A549 (cell line): ENCODE measurements around the gene SZT2. TPM values are rescaled to one million over a fixed set of nuclear protein-coding genes. Genes with fewer than 3 reads are reported as not detected.

Experiments
- ATAC-seq, 2 experiments: fragments of 200-7000 bp in 1 of 2; fragments of >200 bp in 1 of 2; cut with Nextera tagmentation in 1 of 2; cut with Tn5 transposase in 1 of 2; 3 replicates each; pipeline versions ENCODE4 v1.8.0 to v1.9.1; 2018 to 2020; ENCODE audit warnings: mild to moderate bottlenecking in 1 of 2, moderate library complexity in 1 of 2
- CTCF ChIA-PET: fragments of 300-600 bp; sonication (Branson Sonifier 250); formaldehyde crosslinking; extraction: SDS; loops from one replicate; lab custom pipeline; 2021; ENCODE audit warnings: antibody characterized with exemption, inconsistent platforms; lab: Yijun Ruan, JAX
- POLR2A ChIA-PET: fragments of 350-600 bp; formaldehyde crosslinking; extraction: SDS; loops from one replicate; lab custom pipeline; 2021; ENCODE audit warnings: antibody characterized with exemption, inconsistent platforms; lab: Yijun Ruan, JAX
- DNase-seq, 2 experiments: peaks; one replicate each; pipeline versions ENCODE4 v3.0.0 to v3.0.0-alpha.2; 2011 to 2016; ENCODE audit warnings: low read depth in 1 of 2, low spot score in 1 of 2
- FAIRE-seq: peaks from 2 replicates; lab custom pipeline; 2011; peaks lifted over from hg19 to GRCh38; lab: Jason Lieb, UNC
- H3K27ac ChIP-seq, 2 experiments: fragments of >200 bp; sonication (Bioruptor Twin); formaldehyde crosslinking; 3 replicates each; pipeline ENCODE4 v1.5.1; 2016 to 2017
- H3K4me1 ChIP-seq: fragments of >200 bp; sonication (Bioruptor Twin); formaldehyde crosslinking; 3 replicates; pipeline ENCODE4 v1.6.1; 2016
- H3K4me2 ChIP-seq: fragments of >200 bp; sonication (Bioruptor Twin); formaldehyde crosslinking; 3 replicates; pipeline ENCODE4 v1.6.1; 2016
- H3K4me3 ChIP-seq: fragments of >200 bp; sonication (Bioruptor Twin); formaldehyde crosslinking; 3 replicates; pipeline ENCODE4 v1.5.1; 2016
- H3K9me3 ChIP-seq: fragments of >200 bp; sonication (Bioruptor Twin); formaldehyde crosslinking; 3 replicates; pipeline ENCODE4 v1.6.1; 2016
- BHLHE40 ChIP-seq: IDR thresholded peaks from 2 replicates; pipeline ENCODE4 v1.6.1; 2012; ENCODE audit warnings: low read depth, low read length, inconsistent platforms
- CHD2 ChIP-seq: fragments of 150-350 bp; IDR thresholded peaks from 2 replicates; pipeline ENCODE4 v1.6.1; 2014; ENCODE audit warnings: low read length; ENCODE audit not compliant: partially characterized antibody
- EHF ChIP-seq: fragments of 250-450 bp; sonication (Bioruptor Pico); IDR thresholded peaks from 2 replicates; pipeline ENCODE4 v1.5.0; 2020; ENCODE audit warnings: mild to moderate bottlenecking
- ESRRA ChIP-seq: fragments of 150-350 bp; IDR thresholded peaks from 2 replicates; pipeline ENCODE4 v1.6.1; 2014; ENCODE audit warnings: mild to moderate bottlenecking, low read length, borderline replicate concordance
- HDAC2 ChIP-seq: fragments of 200-600 bp; sonication (generic); IDR thresholded peaks from 2 replicates; pipeline ENCODE4 v1.6.1; 2016
- JUNB ChIP-seq: fragments of >200 bp; sonication (Bioruptor Twin); formaldehyde crosslinking; IDR thresholded peaks from 2 replicates; pipeline ENCODE4 v1.6.1; 2016
- MAZ ChIP-seq: fragments of 150-350 bp; IDR thresholded peaks from 2 replicates; pipeline ENCODE4 v1.6.1; 2014; ENCODE audit warnings: antibody characterized with exemption, low read depth, low read length, borderline replicate concordance
- MYC ChIP-seq: IDR thresholded peaks from 2 replicates; pipeline ENCODE4 v1.6.1; 2012; ENCODE audit warnings: mild to moderate bottlenecking, inconsistent platforms, low read length, improper control_type of control experiment, borderline replicate concordance
- NR3C1 ChIP-seq: fragments of >200 bp; sonication (Bioruptor Twin); formaldehyde crosslinking; IDR thresholded peaks from 3 replicates; pipeline ENCODE4 v1.6.1; 2017
- PBX3 ChIP-seq: IDR thresholded peaks from 2 replicates; pipeline ENCODE4 v1.6.1; 2012
- RCOR1 ChIP-seq: fragments of 150-350 bp; IDR thresholded peaks from 2 replicates; pipeline ENCODE4 v1.6.1; 2014; ENCODE audit warnings: antibody characterized with exemption, low read length, low read depth
- REST ChIP-seq: fragments of 200-600 bp; sonication (generic); IDR thresholded peaks from 2 replicates; pipeline ENCODE4 v1.6.1; 2016; ENCODE audit warnings: antibody characterized with exemption, mild to moderate bottlenecking, moderate library complexity
- SMC3 ChIP-seq: fragments of >200 bp; sonication (Bioruptor Twin); formaldehyde crosslinking; IDR thresholded peaks from 3 replicates; pipeline ENCODE4 v1.6.1; 2018; ENCODE audit warnings: inconsistent platforms
- TP53 ChIP-seq: fragments of 250-450 bp; sonication (Bioruptor Pico); IDR thresholded peaks from 2 replicates; pipeline ENCODE4 v1.5.0; 2021; ENCODE audit warnings: mild to moderate bottlenecking, moderate library complexity
- ZC3H11A ChIP-seq: fragments of 450-650 bp; IDR thresholded peaks from 2 replicates; pipeline ENCODE4 v1.6.1; 2014; ENCODE audit warnings: antibody characterized with exemption, mild to moderate bottlenecking
- ZFP36 ChIP-seq: fragments of 450-650 bp; IDR thresholded peaks from 2 replicates; pipeline ENCODE4 v1.6.1; 2014; ENCODE audit warnings: borderline replicate concordance; ENCODE audit not compliant: partially characterized antibody
- WGBS: methylation state at CpG from one replicate; pipeline ENCODE4 v1.1.6; 2017; ENCODE audit errors: missing lambda C conversion rate; 5-methylcytosine and 5-hydroxymethylcytosine counted together
- polyA plus RNA-seq, 4 experiments: library from polyadenylated mRNA; depleted of rRNA in 3 of 4; stranded (reverse); fragments of >200 nt; fragmentation: RNase III in 1 of 4; extraction: RNeasy Plus Mini Kit Qiagen cat#74134 plus additional on column Dnase treatment in 1 of 4; gene quantifications; 2 replicates in 3 of 4; 3 replicates in 1 of 4; pipeline ENCODE4 v1.2.3, GENCODE V29; 2011 to 2017
- TF ChIP-seq, protein P1 (sequence below): fragments of >200 bp; sonication (Bioruptor Twin); formaldehyde crosslinking; IDR thresholded peaks from 3 replicates; pipeline ENCODE4 v1.5.1; 2016
- TF ChIP-seq, protein P2 (sequence below): IDR thresholded peaks from 2 replicates; pipeline ENCODE4 v1.6.1; 2012
- TF ChIP-seq, protein P3 (sequence below): fragments of 150-350 bp; IDR thresholded peaks from 2 replicates; pipeline ENCODE4 v1.6.1; 2014; ENCODE audit warnings: low read depth, mild to moderate bottlenecking, low read length
- TF ChIP-seq, protein P4 (sequence below): fragments of 450-650 bp; IDR thresholded peaks from 2 replicates; pipeline ENCODE4 v1.6.1; 2014; ENCODE audit warnings: antibody characterized with exemption

The SZT2 gene
- polyA plus RNA-seq, 2 of the 4 experiments (the other 2 are of a cell fraction): 6.1 to 6.5 TPM

DNA sequence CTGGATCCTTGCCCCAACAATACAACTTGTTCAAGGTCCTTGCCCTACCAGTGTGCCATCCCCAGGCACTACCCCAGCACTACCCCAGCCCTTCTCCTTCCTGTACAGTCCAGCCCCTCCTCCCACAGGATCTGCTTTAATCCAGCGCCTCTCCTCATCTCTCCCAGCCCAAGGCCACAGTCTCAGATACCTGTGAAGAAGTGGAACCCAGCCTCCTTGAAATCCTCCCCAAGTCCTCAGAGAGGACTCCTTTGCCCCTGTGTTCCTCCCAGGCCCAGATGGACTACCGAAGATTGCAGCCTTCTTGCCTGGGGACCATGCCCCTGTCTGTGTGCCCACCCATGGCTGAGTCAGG lies 37.4 kb upstream of the SZT2 start:
- FAIRE-seq (no peak), ATAC-seq (no peak), DNase-seq (no peak)
- no peaks in the 10 kb centered on the region for H3K9me3 ChIP-seq
- 80% methylated on average over 1 of the region's 2 CpGs for WGBS
- TF ChIP-seq, protein P1, sequence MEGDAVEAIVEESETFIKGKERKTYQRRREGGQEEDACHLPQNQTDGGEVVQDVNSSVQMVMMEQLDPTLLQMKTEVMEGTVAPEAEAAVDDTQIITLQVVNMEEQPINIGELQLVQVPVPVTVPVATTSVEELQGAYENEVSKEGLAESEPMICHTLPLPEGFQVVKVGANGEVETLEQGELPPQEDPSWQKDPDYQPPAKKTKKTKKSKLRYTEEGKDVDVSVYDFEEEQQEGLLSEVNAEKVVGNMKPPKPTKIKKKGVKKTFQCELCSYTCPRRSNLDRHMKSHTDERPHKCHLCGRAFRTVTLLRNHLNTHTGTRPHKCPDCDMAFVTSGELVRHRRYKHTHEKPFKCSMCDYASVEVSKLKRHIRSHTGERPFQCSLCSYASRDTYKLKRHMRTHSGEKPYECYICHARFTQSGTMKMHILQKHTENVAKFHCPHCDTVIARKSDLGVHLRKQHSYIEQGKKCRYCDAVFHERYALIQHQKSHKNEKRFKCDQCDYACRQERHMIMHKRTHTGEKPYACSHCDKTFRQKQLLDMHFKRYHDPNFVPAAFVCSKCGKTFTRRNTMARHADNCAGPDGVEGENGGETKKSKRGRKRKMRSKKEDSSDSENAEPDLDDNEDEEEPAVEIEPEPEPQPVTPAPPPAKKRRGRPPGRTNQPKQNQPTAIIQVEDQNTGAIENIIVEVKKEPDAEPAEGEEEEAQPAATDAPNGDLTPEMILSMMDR: no peak
- TF ChIP-seq, protein P2, sequence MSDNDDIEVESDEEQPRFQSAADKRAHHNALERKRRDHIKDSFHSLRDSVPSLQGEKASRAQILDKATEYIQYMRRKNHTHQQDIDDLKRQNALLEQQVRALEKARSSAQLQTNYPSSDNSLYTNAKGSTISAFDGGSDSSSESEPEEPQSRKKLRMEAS: no peak
- TF ChIP-seq HDAC2 (no peak), PBX3 (no peak), SMC3 (no peak), MYC (no peak), CHD2 (no peak), JUNB (no peak), NR3C1 (no peak), MAZ (no peak), REST (no peak), ESRRA (no peak), TP53 (CRISPR knock-in tag) (no peak), RCOR1 (no peak), EHF (no peak), ZFP36 (no peak), BHLHE40 (no peak), ZC3H11A (no peak)
- TF ChIP-seq, protein P3, sequence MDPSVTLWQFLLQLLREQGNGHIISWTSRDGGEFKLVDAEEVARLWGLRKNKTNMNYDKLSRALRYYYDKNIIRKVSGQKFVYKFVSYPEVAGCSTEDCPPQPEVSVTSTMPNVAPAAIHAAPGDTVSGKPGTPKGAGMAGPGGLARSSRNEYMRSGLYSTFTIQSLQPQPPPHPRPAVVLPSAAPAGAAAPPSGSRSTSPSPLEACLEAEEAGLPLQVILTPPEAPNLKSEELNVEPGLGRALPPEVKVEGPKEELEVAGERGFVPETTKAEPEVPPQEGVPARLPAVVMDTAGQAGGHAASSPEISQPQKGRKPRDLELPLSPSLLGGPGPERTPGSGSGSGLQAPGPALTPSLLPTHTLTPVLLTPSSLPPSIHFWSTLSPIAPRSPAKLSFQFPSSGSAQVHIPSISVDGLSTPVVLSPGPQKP: no peak
- TF ChIP-seq, protein P4, sequence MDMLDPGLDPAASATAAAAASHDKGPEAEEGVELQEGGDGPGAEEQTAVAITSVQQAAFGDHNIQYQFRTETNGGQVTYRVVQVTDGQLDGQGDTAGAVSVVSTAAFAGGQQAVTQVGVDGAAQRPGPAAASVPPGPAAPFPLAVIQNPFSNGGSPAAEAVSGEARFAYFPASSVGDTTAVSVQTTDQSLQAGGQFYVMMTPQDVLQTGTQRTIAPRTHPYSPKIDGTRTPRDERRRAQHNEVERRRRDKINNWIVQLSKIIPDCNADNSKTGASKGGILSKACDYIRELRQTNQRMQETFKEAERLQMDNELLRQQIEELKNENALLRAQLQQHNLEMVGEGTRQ: no peak
- H3K27ac ChIP-seq: 0 out of 6 replicates have a peak overlapping the region, but pooled peaks of 1 of the 2 experiments have one; percentile 31
- ChIA-PET CTCF (no interaction called here), POLR2A (no interaction called here)
- peaks cover 10% of the 10 kb centered on the region; the same call in 2 of the 3 replicates for H3K4me1 ChIP-seq
- H3K4me2 ChIP-seq: no peak overlapping the region
- no peak overlapping the region for H3K4me3 ChIP-seq
